HG03558 (cell line): ENCODE data around the gene CDR2L.
A peak's percentile ranks its signal among the peaks of the same experiment; 100 is the strongest.

Source experiments
- ATAC-seq: cut with Tn5 transposase; IDR thresholded peaks from one replicate; pipeline ENCODE4 v1.9.1; 2021; ENCODE audit warnings: moderate number of reproducible peaks; ENCODE audit not compliant: unreplicated experiment; ENCODE audit errors: extremely low read depth

Gene CDR2L

DNA sequence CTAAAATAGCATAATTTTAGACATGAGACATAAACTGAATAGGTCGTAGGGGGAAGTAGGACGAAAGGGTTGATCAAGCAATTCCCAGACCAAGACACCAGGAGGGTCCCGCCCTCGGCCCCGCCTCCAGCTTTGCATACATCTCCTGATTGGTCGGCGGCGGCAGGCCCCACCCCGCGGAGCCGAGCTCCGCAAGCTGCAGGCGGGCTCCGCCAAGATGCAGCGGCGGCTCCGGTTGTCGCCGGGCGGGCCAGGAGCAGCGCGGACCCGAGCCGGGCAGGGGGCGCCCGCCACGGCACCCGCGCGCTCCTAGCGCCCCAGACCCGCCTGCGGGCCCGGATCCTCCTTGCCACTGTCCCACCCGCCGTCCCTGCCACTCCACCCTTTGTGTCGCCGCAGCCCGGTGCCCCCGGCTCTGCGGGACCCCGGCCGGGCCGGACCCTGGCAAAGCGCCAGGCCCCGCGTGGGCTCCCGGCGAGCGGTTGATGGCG, at the start of gene CDR2L:
Gene CDR2L (plus strand): TSS at position 215 of the 491 bp plus-strand sequence. CDS start 412 bp downstream, outside the sequence.
- ATAC-seq: peak; percentile 67

DNA sequence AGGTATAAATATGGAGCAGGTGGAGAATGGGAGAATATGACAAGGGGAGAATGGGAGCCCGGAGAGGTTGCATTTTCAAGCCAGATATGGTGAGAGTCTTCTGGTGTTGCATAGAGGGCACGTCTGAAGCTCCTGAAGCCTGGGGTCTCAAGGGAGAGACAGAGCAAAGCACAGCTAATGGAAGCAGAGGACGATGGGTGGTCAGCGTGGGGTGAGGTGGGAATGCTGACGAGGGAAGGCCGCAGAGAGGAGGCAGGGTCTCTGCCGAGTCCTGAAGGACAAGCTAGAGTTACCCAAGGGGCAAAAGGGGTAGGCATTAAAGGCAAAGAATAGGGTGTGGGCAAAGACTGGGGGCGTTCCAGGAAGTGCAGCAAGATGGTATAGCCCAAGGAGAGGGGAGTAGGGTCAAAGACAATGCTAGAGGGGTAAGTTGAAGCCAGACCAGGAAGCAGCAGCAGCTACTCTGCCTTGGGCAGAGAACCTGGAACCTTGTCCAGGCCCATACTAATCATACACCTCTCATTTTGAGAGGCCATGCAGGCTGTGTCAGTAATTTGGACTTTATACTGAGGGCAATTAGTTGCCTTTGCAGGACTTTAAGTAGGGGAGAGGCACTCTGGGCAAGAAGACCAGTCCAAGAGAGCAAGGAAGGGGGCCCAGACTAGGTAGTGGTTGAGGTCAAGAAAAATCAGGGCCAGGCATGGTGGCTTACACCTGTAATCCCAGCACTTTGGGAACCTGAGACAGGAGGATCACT, 49.1 kb upstream of the CDR2L start:
- ATAC-seq: no peak

DNA sequence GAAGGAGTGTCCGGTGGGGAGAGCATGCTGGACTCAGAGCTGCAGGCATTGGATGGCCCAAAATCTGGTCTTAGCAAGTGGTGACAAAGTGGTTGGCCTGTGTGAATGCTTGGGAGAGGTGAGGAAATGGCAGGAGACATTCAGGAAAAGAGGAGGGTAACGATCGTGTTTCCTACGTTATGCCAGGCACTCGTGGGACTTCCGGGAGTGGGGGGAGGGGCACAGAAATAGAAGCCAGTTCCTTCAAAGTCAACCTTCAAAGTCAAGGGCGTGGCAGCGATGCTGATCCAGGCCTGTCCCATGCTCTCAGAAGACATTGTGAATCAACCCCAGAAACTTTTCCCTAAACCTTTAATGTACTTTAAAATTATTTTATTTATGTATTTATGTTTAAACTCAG, 47.9 kb upstream of the CDR2L start:
- ATAC-seq: no peak

DNA sequence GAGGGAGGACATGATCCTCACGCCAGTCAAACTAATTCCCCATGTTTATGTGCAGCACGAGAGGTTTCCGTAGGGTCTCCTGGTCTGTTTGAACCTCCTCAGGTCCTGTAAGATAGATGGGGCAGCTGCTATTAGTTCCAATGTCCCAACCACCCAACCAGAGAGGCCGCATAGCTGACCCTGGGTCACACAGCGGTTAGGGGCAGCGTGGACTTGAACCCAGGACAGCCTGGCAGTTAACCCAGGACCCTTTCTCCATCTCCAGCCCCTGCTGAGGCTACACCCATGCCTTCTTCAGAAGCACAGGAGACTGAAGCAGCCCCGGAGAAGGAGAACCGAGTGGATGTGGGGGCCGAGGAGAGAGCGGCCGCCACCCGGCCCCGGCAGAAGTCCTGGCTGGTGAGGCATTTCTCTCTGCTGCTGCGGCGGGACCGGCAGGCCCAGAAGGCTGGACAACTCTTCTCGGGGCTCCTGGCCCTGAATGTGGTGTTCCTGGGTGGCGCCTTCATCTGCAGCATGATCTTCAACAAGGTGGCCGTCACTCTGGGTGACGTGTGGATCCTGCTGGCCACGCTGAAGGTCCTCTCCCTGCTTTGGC, 46.2 kb upstream of the CDR2L start:
- no peak for ATAC-seq

DNA sequence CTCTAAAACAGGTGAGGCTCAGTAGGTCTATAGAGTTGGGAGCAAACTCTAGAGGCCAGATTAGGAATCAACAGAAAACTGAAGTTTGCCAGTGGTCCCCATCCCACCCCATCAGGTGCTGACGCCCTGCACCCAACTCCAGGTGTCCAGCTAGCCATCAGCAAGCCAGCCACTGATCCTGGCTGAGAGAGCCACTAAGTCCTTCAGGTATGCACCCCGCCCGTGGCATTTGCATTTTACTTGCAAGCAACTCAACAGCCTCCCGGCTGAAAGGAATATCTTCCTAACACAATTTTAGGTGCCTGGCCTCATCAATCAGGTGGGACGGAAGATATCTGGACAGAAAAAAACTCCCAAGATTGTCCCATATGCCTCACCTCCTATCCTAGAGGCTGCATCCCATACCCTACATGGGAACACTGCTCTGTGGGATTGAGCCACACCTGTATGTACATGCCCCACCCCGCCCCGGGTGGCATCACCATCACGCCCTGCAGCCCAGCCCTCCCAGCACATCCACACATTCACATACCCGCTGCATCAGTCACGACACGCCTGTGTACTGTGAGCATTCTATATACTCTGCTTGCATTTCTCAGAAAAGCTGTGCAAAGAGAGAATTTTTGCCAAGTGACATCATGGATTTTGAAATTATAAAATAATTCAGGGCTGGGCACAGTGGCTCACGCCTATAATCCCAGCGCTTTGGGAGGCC, 43.5 kb upstream of the CDR2L start:
- no peak for ATAC-seq

DNA sequence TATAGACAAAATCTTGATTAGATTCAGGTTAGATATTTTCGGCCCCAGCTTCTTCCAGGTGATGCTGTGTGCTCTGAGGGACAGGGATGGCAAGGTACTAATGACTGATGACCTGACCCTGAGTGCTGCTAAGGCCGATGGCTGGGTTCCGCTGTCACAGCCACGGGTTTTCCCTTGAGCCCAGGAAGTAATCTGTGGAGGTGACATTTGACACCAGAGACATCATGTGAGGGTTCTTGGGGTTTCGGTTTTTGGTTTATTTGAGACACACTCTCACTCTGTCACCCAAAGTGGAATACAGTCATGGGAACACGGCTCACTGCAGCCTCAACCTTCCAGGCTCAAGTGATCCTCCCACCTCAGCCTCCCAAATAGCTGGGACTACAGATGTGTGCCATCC, 41.9 kb upstream of the CDR2L start:
- ATAC-seq: no peak

DNA sequence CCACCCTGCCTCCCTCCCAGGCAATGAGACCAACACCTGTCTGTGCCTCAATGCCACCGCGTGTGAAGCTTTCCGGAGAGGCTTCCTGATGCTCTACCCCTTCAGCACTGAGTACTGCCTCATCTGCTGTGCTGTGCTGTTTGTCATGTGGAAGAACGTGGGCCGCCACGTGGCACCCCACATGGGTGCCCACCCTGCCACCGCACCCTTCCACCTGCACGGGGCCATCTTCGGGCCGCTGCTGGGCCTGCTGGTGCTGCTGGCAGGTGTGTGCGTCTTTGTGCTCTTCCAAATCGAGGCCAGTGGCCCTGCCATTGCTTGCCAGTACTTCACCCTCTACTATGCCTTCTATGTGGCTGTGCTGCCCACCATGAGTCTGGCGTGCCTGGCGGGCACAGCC, 40.8 kb upstream of the CDR2L start:
- ATAC-seq: no peak

DNA sequence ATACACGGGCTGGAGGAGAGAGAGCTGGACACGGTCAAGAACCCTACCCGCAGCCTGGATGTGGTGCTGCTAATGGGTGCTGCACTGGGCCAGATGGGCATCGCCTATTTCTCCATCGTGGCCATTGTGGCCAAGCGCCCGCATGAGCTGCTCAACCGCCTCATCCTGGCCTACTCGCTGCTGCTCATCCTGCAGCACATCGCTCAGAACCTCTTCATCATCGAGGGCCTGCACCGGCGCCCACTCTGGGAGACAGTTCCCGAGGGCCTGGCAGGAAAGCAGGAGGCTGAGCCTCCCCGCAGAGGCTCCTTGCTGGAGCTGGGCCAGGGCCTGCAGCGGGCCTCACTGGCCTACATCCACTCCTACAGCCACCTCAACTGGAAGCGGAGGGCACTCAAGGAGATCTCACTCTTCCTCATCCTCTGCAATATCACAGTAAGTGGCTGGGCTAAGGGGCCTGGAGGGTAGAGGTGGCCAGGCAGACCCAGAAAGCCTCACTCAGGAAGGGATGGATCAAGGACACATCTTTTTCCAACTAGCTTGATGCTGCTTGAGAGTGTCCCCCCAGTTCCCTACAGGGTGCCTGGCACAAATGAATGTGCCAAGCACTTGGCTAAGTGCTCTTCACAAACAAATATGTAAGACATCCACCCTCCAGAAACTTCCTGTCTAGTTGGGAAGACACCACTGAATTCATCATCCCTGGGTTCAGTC, 40.2 kb upstream of the CDR2L start:
- no peak for ATAC-seq

DNA sequence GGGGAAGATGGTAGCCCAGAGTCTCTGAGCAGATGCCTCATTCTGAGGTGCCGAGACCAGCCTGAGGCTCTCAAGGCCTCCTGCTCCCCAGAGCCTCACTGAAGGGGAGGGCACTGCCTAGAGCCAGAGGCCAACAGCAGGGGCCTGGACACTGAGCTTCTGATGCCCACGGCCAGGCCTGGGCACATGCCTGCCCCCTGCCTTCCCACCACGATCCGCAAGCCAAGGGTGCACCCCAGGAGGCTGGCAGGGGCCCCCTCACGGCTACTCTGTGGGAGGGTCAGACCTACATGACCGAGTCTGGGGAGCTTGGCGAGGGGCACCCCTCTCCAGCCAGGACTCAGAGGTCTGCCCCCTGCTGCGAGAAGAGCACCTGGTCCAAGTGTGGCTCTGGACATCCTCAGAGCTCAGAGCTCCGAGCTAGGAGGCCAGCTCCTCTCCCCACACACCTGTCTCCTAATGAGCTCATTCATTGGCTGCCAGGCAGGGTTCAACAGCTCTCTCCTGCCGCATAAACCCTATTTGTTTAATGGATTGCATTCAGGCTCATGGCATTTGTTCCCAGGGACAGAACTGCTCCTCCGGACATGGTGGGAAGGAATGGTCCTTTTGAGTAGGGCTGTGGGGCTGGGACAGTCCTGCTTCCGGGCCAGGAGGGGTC, 37.8 kb upstream of the CDR2L start:
- no peak for ATAC-seq

DNA sequence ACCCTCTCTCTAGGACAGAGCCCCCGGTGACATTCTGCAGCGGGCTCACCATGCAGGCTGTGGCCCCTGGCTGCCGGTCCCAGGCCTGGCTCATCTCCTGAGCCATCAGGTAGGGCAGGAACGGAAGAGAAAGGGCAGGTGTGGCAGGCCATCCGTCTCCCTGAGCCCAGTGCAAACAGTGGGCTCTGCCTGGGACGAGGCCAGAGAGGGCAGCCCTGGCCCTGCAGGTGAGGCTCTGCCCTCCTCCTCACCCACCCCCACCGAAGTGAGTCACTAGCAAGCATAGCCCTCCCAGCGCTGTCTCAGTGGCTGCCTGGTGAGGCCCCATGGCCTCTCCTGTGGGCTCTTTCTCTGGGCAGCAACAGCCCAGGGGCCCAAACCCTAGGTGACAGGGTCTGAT, 37.2 kb upstream of the CDR2L start:
- no peak for ATAC-seq

DNA sequence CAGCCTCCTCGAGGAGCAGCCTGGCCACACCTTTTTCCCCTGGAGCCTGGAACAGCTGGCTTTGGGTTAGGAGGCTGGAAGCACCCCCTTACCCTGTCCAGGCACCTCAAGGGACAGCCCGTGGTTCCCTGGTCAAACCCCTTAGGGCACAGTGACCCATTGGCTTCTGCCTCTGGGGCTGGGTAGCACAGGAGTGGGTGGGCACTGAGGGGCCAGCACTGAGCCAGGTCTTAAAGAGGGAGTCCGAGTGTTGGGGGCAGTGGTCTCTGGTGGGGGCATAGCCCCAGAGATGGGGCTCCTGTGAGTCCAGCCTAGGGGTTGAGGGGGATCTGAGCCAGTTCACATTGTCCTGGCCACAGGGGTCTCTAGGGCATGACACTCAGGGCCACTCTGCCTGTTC, 36.4 kb upstream of the CDR2L start:
- ATAC-seq: no peak

DNA sequence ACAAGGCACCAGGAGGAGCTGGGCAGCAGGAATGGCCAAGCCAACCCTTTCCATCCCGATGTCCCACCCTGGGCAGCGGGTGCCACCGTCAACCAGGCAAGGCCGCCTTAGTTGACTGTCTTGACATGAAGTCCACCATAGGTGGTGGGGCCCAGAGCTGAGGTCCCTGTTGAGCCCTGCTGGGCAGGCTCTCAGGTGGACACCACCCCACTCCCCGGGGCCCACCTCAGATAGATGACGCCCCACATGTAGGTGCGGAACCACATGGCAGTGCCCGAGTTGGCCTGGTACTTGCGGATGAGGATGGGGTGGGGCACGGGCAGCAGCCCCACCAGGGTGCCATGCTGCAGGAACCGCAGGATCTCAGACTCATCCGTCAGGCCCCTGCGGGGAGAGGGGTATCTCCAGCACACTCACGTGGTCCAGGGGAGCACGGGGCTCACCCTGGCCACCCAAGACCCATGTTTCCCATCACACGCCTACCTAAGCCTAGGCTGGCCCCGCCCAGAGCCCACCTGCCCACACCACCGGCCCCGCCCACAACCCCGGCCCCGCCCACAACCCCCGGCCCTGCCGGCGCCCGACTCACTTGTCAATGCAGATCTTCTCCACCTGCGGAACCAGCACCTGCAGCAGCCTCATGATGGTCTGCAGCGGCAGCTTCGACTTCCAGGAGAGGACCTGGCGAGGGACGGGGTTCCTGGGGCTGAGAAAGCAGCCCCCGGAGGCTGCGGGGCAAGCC, 35.6 kb upstream of the CDR2L start:
- no peak for ATAC-seq

DNA sequence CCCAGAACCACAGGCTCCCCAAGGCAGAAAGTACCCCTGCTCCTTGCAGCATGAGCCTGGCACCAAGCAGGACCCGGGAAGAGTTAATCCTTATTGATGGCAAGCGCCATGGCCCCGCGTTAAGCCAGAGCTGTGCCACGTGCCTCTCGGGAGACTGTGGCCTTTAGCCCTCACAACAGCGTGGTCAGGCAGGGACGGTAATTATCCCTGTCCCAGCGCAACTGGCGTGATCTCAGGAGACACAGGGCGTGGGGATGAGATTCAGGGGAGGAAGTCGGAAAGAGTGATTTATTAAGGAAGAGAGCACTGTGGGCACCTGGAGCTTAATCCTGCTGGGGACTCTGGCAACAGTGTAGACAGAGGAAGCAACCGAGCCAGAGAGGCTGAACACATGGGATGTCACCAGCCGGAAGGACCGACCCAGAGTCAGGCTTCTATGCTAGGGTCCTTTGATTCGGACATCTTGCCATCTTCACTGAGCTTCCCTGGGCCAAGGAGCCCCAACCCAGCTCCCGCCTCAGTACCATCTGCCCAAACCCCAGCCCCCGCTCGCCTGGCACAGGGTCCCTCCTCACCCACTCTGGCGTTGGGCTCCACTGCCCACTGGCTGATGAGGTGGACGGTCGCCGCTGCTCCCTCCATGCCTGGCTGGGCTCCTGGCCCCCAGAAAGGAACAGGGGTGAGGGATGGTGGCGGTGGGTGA, 34.9 kb upstream of the CDR2L start:
- ATAC-seq: no peak

DNA sequence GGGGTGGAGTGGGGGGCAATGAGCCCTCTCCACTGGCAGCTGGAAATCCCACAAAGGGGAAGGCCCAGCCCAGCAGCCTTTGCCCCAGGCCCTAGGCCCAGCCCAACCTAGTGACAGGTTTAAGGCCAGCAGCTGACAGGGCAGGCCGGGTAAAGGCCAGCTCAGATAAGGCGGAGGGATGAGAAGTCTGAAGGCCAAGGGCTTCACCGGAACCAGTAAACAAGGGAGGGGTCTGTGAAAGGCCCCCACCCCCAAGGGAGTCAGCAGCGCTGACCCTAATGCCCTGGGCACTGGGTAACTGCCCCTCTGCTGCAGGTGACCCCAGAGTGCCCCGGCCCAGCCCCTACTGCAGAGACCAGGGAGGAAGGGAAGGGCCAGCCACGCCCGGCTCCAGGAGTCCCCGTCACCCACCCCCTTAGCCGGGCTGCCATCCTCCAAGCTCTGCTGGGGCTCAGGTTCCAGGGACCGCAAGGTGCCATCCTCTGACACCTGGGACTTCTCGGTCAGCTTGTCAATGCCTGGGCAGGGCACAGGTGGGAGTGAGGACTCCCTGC, 34.2 kb upstream of the CDR2L start:
- ATAC-seq: no peak

DNA sequence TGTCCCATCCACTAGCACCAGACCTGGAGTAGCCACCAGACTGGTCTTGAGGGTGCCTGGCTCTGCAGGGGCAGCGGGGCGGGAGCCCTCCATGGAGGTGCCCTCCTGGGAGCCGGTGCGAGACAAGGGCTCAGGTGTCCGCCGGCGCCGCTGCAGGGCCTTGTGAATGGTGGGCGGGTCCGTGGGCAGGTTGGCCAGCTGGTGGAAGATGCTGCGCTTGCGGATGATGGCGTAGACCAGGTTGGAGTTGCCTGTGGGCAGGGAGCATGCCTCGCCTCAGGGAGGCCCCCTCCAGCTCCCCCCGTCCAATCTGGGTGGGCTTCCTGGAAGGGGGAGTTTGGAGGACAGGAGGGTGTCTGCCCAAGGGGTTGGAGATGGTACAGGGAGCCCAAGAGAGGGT, 33.3 kb upstream of the CDR2L start:
- ATAC-seq: no peak

DNA sequence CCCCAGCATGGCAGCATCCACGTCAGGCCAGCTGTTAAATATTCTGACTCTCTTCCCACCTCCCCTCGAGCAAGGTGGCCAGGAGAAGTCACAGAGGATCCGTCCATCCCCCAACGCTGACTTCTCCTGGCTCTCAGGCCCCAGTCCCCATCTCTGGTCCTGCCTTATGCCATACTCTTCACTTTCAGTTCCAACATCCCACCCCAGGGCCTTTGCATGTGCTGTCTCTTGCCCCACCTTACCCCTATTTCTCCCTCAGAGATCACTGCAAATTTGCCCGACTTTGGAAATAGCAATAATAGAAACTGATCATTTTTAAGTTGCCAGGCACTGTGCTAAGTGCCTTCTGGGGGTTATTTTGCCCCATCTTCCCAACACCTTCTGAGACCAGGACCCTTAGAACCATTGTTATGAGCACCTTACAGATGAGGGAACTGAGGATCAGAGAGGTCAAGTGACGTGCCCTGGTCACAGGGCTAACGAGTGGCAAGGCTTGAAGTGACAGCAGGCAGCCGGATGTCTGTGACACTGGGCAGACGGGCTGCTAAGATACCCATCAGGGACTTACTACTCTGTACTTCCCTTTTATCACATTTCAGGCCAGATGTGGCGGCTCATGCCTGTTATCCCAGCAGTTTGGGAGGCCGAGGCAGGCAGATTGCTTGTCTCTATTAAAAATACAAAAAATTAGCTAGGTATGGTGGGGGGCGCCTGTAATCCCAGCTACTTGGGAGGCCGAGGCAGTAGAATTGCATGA, 32.6 kb upstream of the CDR2L start:
- no peak for ATAC-seq

DNA sequence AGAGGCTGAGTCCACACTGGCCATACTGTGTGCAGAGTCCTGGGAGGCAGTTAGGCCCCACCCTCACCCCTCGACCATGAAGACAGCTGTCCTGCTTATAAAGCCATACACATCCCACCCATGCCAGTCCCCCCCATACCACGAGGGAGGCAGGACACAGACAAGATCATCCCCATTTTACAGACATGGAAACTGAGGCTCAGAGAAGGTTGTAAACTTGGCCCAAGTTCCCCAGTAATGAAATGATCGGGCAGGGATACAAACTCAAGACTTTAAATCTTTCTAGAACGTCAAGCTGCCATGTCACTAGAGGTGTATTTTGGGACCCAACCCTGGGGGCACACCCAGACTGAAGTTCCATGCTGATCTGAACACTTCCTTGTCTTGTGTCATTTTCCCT, 31.3 kb upstream of the CDR2L start:
- ATAC-seq: no peak
